ENCODE measurements around the gene MED22.
"Not testable (repeated sequence)": the region's sequence is repeated elsewhere in the genome, so short reads cannot be mapped to it uniquely, and the experiment has no call there.

MED22 gene

DNA sequence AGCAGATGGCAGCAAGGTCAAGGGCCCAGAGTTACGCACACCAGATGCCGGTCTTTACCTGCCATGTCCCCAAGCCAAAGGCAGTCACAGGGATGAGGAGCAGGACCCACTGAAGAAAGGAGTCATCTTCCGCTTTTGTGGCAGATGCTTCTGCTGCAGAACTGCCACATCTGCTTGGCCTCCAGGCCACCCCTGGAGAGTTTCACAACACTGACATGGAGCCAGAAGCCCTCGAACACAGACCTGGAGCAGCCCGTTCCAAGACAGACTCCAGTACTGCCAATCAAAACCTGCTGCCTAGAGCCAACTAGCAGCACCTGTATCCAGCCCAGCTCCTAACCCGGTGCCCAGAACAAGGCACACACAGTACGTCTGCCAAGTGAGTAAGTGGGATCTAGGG lies 6.8 kb upstream of the MED22 start:
- no peak for DNase-seq

DNA sequence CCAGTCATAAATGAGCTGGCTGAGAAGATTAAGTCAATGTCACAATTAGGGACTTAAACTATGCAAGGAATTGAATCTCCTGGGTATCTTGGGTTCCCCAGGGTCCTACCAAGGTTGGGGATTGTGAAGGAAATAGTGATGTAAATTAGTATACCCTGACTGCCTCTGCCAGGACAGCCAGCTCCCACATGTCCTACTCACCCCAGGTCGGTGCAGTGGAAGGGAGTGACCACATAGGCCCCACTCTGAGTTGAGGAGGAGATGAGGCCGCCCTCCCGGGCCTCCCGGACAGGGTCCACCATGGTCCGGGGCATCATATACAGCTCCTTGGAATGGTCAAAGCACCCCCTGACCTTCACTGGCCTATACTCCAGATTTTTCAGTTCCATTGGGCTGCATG lies 5.6 kb upstream of the MED22 start:
- DNase-seq: no peak

GRCh38 chr9:133352635-133353340 lies 4.9 kb upstream of the MED22 start:
- DNase-seq: no peak

- no peak for DNase-seq
Measured at GRCh38 chr9:133351908-133352634, 4.1 kb upstream of the MED22 start.

GRCh38 chr9:133351526-133351907 lies 3.6 kb upstream of the MED22 start:
- no peak for DNase-seq

- DNase-seq: no peak
Measured at GRCh38 chr9:133349965-133350616, 2.2 kb upstream of the MED22 start.

DNA sequence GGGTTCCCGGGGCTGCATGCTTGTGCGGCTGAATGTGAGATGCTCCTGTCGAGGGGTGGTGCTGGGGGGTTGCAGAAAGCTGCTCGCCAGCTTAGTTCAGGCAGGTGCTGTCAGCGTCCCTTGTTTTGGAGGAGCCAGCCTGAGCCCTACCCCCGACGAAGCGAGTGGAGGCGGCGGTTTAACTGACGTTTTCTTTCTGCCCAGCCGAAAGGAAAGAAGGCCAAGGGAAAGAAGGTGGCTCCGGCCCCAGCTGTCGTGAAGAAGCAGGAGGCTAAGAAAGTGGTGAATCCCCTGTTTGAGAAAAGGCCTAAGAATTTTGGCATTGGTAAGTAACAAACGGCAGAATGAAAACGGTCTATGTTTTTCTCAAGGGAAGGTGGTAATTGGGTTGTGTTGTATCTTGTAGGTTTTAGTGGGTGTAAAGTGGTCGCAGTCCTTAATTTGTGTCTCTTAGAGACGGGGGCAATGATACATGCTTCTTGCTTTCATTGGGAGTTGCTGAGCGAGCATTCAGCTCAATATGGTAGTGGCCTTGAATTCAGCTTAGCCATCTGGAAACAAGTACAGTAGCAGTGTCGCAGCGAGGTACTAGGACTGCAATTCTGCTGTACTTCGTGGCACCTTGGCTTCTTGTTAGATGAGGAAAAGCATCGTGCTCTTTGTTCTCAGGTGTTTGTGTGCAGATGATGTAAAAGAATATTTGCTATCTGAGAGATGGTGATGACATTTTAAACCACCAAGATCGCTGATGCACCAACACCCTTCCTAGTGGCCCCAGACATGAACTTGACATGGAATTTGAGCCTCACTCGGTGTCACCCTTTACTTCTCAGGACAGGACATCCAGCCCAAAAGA lies 1.0 kb upstream of the MED22 start:
- DNase-seq: no peak

GRCh38 chr9:133347515-133347984 lies 381 bp downstream of the MED22 start:
- DNase-seq: peak; percentile 55

DNA sequence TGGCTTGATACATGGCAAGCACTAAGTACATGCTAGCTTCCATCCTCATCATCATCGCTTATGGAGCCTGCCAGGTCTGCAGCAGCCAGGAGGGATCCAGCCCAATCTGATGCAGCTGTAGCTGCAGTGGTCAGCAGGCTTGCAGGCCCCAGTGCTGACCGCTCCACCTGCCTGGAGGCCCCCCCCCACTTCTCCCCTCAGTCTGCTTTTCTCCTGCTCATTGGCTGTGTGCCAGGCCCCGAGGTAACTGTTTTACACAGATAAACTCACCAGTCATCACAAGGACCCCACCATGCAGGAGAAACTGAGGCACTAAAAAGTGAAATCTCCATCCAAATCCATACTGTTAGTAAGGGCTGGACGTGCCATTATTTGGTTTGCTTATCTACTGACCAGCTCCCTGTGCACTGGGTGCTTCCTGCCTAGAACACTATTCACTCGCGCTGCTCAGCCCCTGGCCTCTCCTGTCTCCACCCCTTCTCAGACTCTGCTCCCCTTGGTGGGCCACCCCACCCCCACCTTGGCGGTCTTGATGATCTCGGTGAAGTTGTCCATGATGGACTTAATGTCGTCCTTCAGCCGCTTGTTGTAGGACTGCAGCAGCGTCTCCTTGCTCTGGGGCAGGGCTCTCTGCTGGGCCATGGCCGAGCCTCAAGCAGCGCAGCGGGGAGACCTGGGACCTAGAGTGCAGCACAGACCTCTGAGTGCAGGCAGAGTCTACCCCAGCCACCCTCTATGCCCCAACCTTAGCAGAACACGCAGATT lies 1.7 kb downstream of the MED22 start:
- no peak for DNase-seq

GRCh38 chr9:133345596-133345995 lies 2.3 kb downstream of the MED22 start:
- no peak for DNase-seq

GRCh38 chr9:133344979-133345378 lies 3.0 kb downstream of the MED22 start:
- no peak for DNase-seq

- no peak for DNase-seq
Measured at GRCh38 chr9:133344071-133344470, 3.9 kb downstream of the MED22 start.

DNA sequence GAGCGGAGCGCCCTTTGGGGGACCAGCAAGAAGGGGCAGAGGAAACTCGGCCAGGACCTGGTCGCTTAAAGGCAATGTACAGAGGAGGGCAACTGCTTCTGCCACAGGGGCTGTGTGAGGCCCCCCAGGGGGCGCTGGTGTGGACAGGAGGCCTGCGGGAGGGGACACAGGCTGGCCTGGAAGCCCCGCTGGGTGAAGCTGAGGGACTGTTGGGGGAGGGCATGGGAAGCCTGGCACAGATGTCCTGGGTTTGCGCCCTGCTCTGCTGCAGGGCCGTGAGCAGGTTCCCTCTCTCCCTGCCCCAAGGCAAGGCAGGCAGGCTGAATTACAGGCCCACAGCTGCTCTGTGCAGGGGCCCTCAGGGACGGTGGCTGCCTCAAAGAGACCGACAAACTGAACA lies 5.4 kb downstream of the MED22 start:
- no peak for DNase-seq

- no peak for DNase-seq
Measured at GRCh38 chr9:133342069-133342406, 5.9 kb downstream of the MED22 start.

- DNase-seq: no peak
Measured at GRCh38 chr9:133341369-133342068, 6.4 kb downstream of the MED22 start.

GRCh38 chr9:133340916-133341315 lies 7.0 kb downstream of the MED22 start:
- no peak for DNase-seq

DNA sequence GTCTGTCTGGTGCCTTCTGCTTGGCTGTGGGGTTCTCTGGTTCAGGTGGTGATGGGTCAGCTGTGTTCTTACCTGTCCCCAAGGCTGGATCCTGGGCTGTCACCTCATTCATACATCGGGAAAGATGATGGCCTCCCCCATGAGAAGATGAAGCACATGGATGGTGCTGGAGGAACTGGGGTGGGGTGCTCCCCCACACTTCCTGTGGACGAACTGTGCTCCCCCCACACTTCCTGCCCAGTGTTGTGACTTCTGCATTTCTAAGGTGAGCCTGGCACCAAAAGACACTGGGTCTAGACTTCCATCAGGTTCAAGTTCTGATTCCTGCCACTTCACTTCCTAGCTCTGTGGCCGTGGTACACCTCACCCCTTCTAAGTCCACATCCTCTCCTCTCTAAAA lies 7.7 kb downstream of the MED22 start:
- DNase-seq: no peak

GRCh38 chr9:133339641-133340040 lies 8.3 kb downstream of the MED22 start:
- no peak for DNase-seq

- DNase-seq: peak; percentile 88
Measured at GRCh38 chr9:133335924-133336811, 11.8 kb downstream of the MED22 start, which contains the start of gene SURF6. TSS of gene SURF6 (minus strand) at chr9:133336188. CDS start at chr9:133336132, 56 bp downstream.

DNA sequence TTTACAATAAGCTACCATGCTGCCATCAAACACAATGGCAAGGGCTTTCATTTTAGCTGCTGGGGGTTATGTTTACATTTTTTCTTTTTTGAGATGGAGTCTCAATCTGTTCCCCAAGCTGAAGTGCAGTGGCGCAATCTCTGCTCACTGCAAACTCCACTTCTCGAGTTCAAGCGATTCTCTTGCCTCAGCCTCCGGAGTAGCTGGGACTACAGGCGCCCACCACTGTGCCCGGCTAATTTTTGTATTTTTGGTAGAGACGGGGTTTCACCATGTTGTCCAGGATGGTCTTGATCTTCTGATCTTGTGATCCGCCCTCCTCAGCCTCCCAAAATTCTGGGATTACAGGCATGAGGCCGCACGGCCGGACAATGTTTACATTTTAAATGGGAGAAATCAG lies 13.0 kb downstream of the MED22 start:
- DNase-seq: not testable (repeated sequence)

Measured in effector CD8-positive, alpha-beta T cell (primary cell).